WTC11 (cell line): ENCODE measurements around the gene PLCG2. TPM values are rescaled to one million over a fixed set of nuclear protein-coding genes. Genes with fewer than 3 reads are reported as not detected.

Experiments used
- ATAC-seq: fragments of 200-7000 bp; cut with Tn5 transposase; 2 replicates; pipeline ENCODE4 v1.10.0; 2021; ENCODE audit warnings: mild to moderate bottlenecking, moderate library complexity
- CTCF ChIA-PET: fragments of 300-600 bp; sonication (Branson Sonifier 250); formaldehyde crosslinking; loops from one replicate; lab custom pipeline; 2021; ENCODE audit warnings: antibody characterized with exemption; lab: Charles Lee
- POLR2A ChIA-PET: fragments of 350-600 bp; sonication (Branson Sonifier 250); formaldehyde crosslinking; loops from one replicate; lab custom pipeline; 2021; ENCODE audit warnings: antibody characterized with exemption; lab: Charles Lee
- DNase-seq: peaks from one replicate; pipeline ENCODE4 v3.0.0; 2021; ENCODE audit warnings: low spot score
- H3K27ac Mint-ChIP-seq: 2 replicates; pipeline ENCODE4 v1.8.0; 2021; ENCODE audit warnings: mixed read lengths
- H3K27me3 Mint-ChIP-seq: 2 replicates; pipeline ENCODE4 v1.8.0; 2021; ENCODE audit warnings: low read depth, mild to moderate bottlenecking, moderate library complexity, mixed read lengths
- H3K36me3 Mint-ChIP-seq: 2 replicates; pipeline ENCODE4 v1.8.0; 2021; ENCODE audit warnings: mixed read lengths
- H3K4me1 Mint-ChIP-seq: 2 replicates; pipeline ENCODE4 v1.8.0; 2022; ENCODE audit warnings: mixed read lengths
- H3K4me3 Mint-ChIP-seq: 2 replicates; pipeline ENCODE4 v1.8.0; 2021; ENCODE audit warnings: mild to moderate bottlenecking, moderate library complexity, mixed read lengths
- H3K9me3 Mint-ChIP-seq: 2 replicates; pipeline ENCODE4 v1.8.0; 2021; ENCODE audit warnings: mixed read lengths
- AFF4 ChIP-seq: sonication (generic); formaldehyde crosslinking; IDR thresholded peaks from 2 replicates; pipeline ENCODE4 v1.8.1; 2023; ENCODE audit warnings: mild to moderate bottlenecking, missing genetic modification reagents, borderline replicate concordance
- CREB1 ChIP-seq: sonication (generic); formaldehyde crosslinking; IDR thresholded peaks from 2 replicates; pipeline ENCODE4 v1.8.0; 2023; ENCODE audit warnings: mild to moderate bottlenecking, missing genetic modification reagents
- CTCF ChIP-seq: fragments of 200-600 bp; IDR thresholded peaks from 2 replicates; pipeline ENCODE4 v1.8.0; 2022; ENCODE audit warnings: antibody characterized with exemption
- NR1H2 ChIP-seq: sonication (generic); formaldehyde crosslinking; IDR thresholded peaks from 2 replicates; pipeline ENCODE4 v1.9.0; 2021; ENCODE audit warnings: mild to moderate bottlenecking, moderate library complexity, missing genetic modification reagents
- OVOL2 ChIP-seq: fragments of 250-450 bp; sonication (Bioruptor Pico); IDR thresholded peaks from 2 replicates; pipeline ENCODE4 v1.9.0; 2021; ENCODE audit warnings: mild to moderate bottlenecking, borderline replicate concordance
- ZNF281 ChIP-seq: sonication (generic); formaldehyde crosslinking; IDR thresholded peaks from 2 replicates; pipeline ENCODE4 v1.8.0; 2023; ENCODE audit warnings: mild to moderate bottlenecking, missing genetic modification reagents
- ZNF425 ChIP-seq: fragments of 250-450 bp; sonication (Bioruptor Pico); conservative IDR thresholded peaks from 2 replicates; pipeline ENCODE4 v1.9.0; 2021; ENCODE audit warnings: mild to moderate bottlenecking
- total RNA-seq: library from RNA; stranded (reverse); gene quantifications from 3 replicates; pipeline ENCODE4 v1.2.3, GENCODE V29; 2021
- TF ChIP-seq, protein P1 (sequence below): sonication (generic); formaldehyde crosslinking; IDR thresholded peaks from 2 replicates; pipeline ENCODE4 v1.8.1; 2023; ENCODE audit warnings: mild to moderate bottlenecking, missing genetic modification reagents

The PLCG2 gene
- total RNA-seq, 1 experiment from 2014 or later: 7.0 TPM

DNA sequence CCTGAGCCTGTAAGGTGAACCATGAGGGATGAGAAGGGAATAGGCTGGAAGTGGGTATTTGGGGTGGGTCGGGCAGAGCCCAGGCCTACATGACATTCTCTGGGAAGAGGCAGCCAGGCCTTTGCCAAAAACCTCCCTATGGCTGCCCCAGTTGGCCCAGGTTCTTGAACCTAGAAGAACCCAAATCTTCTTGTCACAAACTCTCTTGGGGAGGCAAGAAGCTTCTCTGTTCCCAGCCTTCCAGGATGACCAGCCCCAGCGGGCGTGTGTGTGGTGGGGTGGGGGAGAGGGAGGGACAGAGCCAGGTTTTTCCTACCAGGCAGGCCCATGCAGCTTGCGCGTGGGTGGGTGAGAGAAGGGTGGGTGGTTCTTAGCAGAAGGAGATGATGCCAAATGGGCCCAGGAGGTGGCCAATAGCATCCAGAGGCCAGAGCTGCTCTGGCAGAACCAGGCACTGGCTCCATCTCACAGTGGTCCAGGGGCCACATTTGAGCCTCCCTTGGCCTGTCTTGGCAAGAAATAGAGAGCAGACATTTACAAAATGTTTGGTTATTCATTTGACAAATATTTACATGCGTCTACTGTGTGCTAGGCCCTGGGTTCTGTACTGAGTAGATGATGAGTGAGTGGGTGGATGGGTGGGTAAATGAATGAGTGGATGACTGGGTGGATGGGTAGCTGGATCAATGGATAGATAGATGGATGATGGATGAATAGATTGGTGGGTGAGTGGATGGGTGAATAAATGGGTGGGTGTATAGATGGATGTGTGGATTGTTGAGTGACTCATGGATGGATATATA is 44.3 kb upstream of the PLCG2 start:
- DNase-seq (no peak), ATAC-seq (no peak)
- Mint-ChIP-seq H3K27me3 (no peaks in the 10 kb centered on the region), H3K36me3 (no peaks in the 10 kb centered on the region), H3K4me1 (peaks cover 18% of the 10 kb centered on the region), H3K4me3 (no peak overlapping the region), H3K9me3 (peaks cover 4% of the 10 kb centered on the region; the same call in 1 of the 2 replicates), H3K27ac (no peak overlapping the region)
- ChIA-PET POLR2A (interaction anchor here (0.7 kb wide), 1 partner anchor 290 kb away, joined by 3 read pairs; no protein-coding TSS in a partner anchor), CTCF (no interaction called here)
- TF ChIP-seq CREB1 (CRISPR knock-in tag) (no peak), AFF4 (CRISPR knock-in tag) (no peak), OVOL2 (CRISPR knock-in tag) (no peak), ZNF425 (CRISPR knock-in tag) (no peak), NR1H2 (CRISPR knock-in tag) (no peak), ZNF281 (CRISPR knock-in tag) (no peak)
- TF ChIP-seq, all 79 proteins: peak for 0

GRCh38 chr16:81737885-81738536 is 41.1 kb upstream of the PLCG2 start:
- peaks cover 5% of the 10 kb centered on the region; the same call in 1 of the 2 replicates for H3K27me3 Mint-ChIP-seq
- peak overlapping the region; percentile 49 for H3K4me3 Mint-ChIP-seq
- no peak overlapping the region for H3K27ac Mint-ChIP-seq
- peak; percentile 86 for ATAC-seq
- H3K4me1 Mint-ChIP-seq: peaks cover 7% of the 10 kb centered on the region
- peaks cover 4% of the 10 kb centered on the region; the same call in 1 of the 2 replicates for H3K9me3 Mint-ChIP-seq
- TF ChIP-seq, protein P1, sequence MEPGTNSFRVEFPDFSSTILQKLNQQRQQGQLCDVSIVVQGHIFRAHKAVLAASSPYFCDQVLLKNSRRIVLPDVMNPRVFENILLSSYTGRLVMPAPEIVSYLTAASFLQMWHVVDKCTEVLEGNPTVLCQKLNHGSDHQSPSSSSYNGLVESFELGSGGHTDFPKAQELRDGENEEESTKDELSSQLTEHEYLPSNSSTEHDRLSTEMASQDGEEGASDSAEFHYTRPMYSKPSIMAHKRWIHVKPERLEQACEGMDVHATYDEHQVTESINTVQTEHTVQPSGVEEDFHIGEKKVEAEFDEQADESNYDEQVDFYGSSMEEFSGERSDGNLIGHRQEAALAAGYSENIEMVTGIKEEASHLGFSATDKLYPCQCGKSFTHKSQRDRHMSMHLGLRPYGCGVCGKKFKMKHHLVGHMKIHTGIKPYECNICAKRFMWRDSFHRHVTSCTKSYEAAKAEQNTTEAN (CRISPR knock-in tag): no peak
- TF ChIP-seq CTCF: peak; percentile 79
- CTCF ChIA-PET: interaction anchor here (0.6 to 1.5 kb wide), 11 partner anchors 8 to 464 kb away, joined by 3 to 8 read pairs (median 3); no protein-coding TSS in a partner anchor
- POLR2A ChIA-PET: interaction anchor here (1.3 kb wide), 1 partner anchor 423 kb away, joined by 3 read pairs; the partner anchor contains the start of gene GAN
- no peaks in the 10 kb centered on the region for H3K36me3 Mint-ChIP-seq
- DNase-seq: peak; percentile 93
